Stimulated activated CD8-positive, alpha-beta memory T cell treated with anti-CD3 and anti-CD28 coated beads, Interleukin-2, amount 100 ng/mL, for 48 hours (primary cell): ENCODE data around the gene DLG5.

Experiments
- DNase-seq, 2 donors: peaks; one replicate each; pipeline ENCODE4 v3.0.0-alpha.2; 2020; ENCODE audit warnings: low read depth in 2 of 2

Gene DLG5

DNA sequence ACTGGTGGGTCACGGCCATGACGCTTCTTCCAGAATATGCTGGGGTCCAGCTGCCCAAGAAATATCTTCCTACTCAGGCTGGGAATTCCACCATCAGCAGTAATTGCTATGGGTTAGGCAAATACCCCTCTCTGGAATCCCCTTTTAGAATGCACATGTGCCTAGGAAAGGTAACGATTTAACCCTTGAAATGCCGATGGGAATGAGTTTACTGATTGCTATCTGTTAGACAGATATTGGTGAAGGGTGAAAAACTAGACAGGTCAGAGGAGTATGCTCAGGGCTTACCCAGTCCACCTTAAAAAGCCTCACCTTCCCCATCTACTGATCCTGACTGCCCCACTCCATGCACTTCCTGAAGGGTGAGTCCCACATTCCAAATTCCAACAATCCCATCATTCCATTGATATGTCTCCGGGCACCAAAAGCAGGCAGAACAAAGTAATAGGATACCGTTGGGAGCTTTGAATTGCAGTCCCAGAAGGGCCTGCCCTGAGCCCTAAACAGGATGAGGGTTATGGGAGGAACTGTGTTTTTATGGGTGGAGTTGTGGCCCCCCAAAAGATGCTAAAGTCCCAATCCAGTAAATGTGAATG lies 59.3 kb downstream of the DLG5 start:
- no peak for DNase-seq

- DNase-seq: no peak
Observed at GRCh38 chr10:77866598-77866997, 60.0 kb downstream of the DLG5 start.

DNA sequence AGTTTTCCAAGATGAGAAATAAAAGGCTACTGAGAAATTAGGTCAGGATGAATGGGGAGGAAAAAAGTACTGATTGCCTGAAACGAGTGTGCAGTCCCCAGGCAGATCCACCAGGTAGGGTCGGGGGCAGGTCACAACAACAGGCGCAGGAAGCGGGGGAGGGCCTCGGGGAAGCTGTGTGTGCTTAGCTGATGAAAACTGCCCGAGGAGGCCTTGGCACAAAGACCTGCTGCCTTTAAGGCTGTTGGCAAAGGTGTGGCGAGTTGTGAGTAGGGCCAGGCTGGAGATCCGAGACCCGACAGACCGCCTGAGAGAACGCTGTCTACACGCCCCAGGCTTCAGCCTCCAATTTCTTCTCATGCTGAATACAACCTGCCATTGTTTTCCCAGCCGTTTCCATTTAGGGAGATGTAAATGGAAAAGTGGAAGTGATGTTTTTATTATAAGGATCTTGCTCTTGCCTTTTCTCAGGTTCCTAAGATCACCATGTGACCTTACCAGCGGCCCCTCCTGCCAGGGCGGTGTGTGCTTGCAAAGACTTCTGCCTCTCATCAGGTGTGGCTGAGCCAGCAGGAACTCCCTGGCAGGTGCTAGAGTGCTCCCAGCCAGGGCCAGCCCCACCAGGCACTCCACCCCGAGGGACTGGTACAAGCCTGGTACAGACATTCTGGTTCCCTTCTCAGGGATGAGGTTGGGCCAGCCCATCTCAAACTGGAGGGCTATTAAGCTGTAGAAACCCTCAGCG lies 60.8 kb downstream of the DLG5 start:
- no peak for DNase-seq

DNA sequence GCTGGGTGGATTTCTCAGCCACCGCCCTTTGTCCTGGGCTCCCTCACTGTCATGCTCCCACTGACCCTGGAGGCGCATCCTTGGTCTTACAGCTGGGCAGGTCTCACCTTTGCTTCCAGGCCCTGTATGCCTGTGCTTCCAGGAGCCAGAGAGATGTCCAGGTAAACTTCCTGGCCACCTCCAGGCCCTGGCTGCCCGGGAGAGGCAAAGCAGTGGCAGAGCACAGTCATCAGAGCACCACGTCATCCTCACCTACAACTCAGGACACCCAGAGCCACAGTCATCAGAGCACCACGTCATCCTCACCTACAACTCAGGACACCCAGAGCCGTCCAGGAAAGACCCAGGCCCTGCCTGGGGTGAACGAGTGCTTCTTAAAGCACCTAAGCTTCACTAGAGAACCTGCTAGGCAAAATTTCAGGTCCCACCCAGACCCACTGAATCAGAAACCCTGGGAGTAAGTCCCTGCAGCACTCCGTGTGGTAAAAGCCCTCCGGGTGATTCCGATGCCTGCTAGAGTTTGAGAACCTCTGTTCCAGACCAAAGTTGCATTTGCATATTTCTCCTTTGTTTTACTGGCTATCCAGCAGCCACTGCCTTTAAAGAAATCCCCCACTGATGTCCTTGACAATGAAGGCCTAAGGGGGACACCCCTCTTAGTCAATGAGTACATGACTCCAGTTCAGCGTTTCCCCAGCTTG lies 62.3 kb downstream of the DLG5 start:
- no peak for DNase-seq

- no peak for DNase-seq
Observed at GRCh38 chr10:77863446-77863845, 63.1 kb downstream of the DLG5 start.

DNA sequence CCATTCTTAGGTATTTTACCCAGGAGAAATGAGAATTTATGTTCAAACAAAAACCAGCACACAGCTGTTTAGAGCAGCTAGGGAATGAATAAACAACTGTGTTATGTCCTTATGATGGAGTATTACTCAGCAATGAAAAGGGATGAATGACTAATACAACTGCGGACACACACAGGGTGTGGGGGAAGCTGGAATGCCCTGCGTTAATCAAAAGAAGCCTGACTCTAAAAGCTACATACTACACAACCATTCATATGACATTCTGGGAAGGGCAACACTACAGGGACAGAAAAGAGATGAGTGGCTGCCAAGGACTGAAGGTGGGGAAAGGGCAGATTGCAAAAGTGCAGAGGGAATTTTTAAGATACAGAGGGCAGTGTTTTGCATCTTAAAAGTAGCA lies 64.0 kb downstream of the DLG5 start:
- no peak for DNase-seq

- DNase-seq: no peak
Observed at GRCh38 chr10:77861366-77861765, 65.2 kb downstream of the DLG5 start.

GRCh38 chr10:77859865-77860282 lies 66.7 kb downstream of the DLG5 start:
- DNase-seq: no peak

GRCh38 chr10:77859200-77859864 lies 67.2 kb downstream of the DLG5 start:
- DNase-seq: no peak

DNA sequence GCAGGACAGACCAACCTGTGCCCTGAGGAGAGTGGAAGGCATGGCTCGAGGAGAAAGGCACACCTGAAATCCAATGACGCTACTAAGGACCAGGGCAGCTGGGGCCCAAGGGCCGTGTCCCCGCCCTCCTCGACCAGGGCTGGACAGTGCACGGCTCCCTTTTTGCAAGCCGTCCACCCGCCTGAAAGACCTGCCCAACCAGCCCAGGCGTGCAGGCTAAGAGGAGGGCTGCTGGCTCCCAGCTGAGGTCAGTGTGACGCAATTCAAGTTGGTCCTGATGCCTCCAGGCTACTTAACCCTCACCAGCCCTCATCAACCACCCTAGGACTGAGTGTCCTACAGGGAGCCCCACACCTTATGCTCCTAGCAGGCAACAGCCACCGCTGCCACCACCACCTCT lies 69.3 kb downstream of the DLG5 start:
- no peak for DNase-seq

DNA sequence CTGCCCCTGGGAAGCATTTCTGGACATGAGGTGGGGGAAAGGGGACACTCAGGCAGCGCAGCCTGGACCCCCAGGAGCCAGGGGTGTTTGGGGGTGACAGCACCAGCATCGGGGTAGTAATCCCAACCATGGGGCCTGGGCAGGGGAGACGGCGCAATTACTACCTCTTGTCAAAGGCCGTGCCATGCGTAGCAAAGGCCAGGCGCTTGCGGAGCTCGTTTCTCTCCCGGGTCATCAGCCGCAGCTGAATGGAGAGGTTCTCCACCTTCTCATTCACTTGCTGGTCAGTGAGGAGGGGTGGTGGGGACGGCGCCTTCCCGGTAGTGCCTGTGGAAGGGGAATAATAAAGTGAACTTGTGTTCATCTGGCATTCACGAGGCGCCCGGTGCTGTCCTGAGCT lies 70.0 kb downstream of the DLG5 start:
- no peak for DNase-seq

DNA sequence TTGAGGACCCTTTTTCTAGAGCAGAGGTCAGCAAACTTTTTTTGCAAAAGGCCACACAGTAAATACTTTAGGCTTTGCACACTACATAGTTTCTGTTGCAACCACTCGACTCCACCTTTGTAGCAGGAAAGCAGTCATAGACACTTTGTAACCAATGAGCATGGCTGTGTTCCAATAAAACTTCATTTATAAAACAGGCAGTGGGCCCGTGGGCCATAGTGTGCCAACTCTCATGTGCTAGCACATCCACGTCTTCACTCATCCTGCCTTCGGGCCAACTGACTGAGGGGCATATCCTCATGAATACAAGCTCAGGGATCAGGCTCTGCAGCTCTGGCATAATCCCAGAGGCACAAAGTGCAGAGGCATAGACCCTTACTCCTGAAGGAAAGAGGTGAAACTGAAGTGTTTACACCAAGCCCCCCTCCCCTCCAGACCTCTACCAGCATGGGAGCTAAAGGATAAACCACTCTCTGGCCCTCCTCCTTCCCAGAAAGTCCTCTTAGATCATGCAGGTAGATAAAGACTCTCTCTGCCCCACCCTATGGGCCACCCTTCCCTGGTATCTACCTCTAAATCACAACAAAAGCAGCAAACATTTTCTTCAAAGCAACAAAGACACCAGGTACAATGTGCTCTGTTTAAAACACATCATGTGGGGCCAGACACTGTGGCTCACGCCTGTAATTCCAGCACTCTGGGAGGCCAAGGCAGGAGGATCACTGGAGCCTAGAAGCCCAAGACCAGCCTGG lies 71.0 kb downstream of the DLG5 start:
- DNase-seq: no peak

- no peak for DNase-seq
Observed at GRCh38 chr10:77854115-77854514, 72.4 kb downstream of the DLG5 start.

- DNase-seq: no peak
Observed at GRCh38 chr10:77853256-77853655, 73.3 kb downstream of the DLG5 start.

DNA sequence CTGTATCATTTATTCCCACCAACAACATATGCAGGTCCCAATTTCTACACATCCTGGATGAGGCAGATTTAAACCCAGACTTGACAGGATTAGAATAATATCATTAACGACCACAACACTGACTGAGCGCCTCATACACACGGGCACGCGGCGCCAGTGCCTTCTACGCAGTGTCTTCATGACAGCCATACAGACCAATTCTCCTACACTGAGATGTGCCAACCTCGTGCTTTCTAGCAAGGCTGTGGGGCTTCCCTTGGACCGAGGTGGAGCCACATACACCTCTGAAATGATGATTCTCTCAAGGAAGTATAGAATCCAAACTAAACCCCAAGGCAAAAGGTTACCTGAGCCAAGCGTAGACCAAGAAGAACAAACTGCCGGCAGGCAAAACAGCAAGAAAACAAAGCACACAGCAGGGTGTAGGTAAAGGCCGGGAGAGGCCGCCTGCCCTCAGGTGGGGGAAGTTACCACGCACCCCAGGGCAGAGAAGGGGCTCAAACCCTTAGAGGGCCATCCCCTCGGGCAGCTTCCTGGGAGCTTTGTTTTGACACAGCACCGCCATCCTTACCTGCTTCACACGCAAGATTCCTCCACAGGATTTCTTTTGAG lies 75.8 kb downstream of the DLG5 start:
- DNase-seq: no peak

GRCh38 chr10:77849039-77849664 lies 77.4 kb downstream of the DLG5 start:
- no peak for DNase-seq

DNA sequence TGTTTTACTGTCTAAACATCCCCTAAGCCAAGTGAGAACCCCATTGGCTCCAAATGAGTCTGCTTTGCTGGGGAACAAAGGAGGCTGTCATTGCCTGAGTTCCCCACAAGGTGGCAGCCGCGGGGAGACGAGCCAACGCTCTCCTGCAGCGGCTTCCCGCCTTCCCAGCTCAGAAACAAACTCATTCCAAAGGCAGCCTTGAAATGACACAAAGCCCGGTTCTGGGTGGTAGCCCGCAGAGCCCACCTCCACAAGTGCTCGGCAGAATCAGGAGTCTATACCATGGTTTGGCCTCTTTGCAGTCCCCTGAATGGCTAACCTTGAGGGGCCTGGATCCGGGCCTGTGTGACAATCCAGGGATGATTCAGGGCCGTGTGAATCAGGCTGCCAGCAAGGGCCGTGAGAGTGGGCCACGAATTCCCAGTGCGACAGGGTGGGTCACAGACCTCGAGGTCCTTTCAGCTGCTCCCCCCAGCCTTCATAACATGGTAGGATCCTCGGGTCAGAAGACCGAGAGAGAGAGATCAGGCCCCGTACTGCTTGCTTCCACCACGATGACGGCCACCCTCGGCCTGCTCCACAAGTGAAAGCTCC lies 79.7 kb downstream of the DLG5 start:
- peak; percentile 47 to 53 for DNase-seq

DNA sequence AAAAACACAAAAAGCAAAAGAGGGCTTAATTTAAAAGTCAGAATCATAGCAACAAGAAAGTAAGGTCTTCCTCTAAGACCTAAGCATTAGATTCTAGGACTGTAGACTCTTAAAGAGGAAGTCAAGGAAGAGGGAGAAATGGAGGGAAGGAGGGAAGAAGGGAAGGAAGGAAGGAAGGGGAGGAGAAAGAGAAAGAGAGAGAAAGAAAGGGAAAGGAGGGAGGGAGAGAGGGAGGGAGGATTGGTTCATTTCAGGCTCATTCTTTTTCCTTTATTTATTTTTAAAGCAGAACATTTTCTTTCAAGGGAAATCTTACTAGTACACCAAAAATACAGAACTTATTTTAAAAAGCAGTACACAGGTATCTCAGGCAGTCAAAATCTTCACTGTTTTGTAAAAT lies 81.1 kb downstream of the DLG5 start:
- DNase-seq: no peak

- no peak for DNase-seq
Observed at GRCh38 chr10:77844713-77845445, 81.7 kb downstream of the DLG5 start.

DNA sequence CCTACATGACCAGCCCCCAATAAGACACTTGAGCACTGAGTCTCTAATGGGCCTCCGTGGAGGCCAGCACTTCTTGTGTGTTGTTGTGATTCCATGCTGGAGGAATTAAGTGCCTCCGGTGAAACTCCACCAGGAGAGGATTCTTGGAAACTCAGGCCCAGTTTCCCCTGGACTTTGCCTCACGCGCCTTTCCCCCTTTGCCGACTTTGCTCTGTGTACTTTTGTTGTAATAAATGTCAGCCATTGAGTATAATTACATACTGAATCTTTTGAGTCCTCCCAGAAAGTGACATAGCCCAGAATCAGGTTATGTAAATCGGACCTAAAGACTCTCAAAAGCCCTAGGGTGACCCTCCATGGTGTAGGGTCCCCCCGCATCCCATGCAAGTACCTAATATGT lies 82.4 kb downstream of the DLG5 start:
- DNase-seq: no peak
